ENCODE data around the gene INPP4B.

INPP4B gene

GRCh38 chr4:142721187-142721586 is 124.9 kb downstream of the INPP4B start:
- no peak for DNase-seq

- DNase-seq: peak in 1 of 2 experiments; percentile 38
Measured at GRCh38 chr4:142719854-142720541, 126.1 kb downstream of the INPP4B start.

DNA sequence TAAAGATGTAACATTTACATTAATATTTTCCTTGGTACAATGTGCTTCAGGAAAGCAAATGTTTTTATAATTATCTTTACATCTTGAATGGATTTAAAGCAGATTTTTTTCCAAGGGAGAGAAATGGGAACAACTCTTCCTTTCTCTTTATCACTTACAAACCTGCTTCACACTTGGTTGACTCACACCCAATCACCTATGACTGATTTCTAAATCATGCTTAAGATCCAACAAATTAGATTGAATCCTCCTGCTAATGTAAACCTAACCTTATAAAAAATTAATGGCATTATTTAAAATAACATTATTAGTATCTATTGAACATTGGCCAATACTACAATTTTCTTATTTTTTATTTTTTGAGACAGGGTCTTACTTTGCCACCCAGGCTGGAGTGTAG is 127.1 kb downstream of the INPP4B start:
- DNase-seq: no peak

DNA sequence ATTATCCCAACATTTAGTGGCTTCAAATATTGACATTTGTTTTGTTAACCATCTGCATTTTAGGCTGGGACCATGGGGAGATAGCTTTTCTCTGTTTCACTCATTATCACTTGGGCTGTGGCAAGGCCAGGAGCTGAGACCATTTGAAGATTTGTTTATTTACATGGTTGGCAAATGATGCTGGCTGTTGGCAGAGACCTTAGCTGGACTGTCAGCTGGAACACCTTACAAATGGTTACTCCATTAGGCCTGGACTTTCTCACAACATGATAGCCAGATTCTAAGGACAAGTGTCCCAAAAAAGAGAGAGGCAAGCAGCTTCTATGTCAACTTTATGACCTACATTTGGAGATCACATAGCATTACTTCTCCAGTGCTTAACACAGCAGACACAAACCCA is 130.4 kb downstream of the INPP4B start:
- no peak for DNase-seq

- no peak for DNase-seq
Measured at GRCh38 chr4:142713282-142714030, 132.6 kb downstream of the INPP4B start.

GRCh38 chr4:142708231-142708630 is 137.9 kb downstream of the INPP4B start:
- DNase-seq: no peak

GRCh38 chr4:142707401-142707800 is 138.7 kb downstream of the INPP4B start:
- DNase-seq: no peak

GRCh38 chr4:142706381-142706780 is 139.7 kb downstream of the INPP4B start:
- no peak for DNase-seq

GRCh38 chr4:142705820-142706219 is 140.3 kb downstream of the INPP4B start:
- DNase-seq: no peak

DNA sequence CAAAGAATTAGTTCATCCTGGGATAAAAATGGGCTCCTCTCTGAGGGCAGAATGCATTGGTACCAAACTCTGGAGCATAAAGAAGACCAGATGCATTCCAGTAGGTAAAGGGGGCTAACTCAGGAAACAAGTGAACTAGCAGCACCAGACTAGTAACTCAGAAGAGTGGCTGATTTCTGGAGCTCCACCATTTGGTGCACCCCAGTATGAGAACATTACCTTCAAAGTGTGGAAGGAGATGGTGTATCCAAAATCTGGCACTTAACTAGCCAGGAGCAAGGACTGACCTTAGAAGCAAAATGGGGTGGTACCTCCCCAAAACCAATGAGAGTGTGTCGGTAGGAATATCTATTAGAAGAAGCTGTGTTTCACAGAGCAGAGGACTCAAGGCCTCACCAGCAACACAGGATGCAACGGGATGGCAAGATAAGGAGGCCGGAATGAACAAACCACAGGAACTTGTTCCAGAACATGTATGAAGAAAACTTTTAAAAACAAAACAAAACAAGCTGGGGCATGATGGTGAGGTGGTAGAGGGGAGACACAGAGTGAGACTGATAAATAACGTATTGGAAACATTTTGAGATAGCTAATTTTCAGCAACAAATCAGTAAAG is 142.3 kb downstream of the INPP4B start:
- DNase-seq: no peak

GRCh38 chr4:142701017-142701416 is 145.1 kb downstream of the INPP4B start:
- DNase-seq: no peak

DNA sequence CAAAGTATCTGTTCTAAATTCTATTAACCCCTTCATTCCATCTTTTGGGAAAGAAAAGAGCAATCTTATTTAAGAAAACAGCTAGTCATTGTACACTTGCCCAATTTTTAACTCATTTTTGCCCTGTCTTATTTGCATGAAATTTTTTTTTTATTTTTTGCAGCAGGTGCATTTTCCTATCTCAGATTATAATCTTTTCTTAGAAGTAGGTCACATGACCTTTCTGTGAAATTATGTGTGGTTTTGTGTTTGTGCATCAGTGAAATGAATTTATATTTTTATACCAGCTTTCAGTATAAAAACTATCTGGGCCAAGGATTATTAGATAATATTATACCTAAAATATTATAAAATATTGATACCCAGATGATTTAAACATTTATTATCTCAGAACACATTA is 145.6 kb downstream of the INPP4B start:
- no peak for DNase-seq

- no peak for DNase-seq
Measured at GRCh38 chr4:142698552-142698951, 147.5 kb downstream of the INPP4B start.

DNA sequence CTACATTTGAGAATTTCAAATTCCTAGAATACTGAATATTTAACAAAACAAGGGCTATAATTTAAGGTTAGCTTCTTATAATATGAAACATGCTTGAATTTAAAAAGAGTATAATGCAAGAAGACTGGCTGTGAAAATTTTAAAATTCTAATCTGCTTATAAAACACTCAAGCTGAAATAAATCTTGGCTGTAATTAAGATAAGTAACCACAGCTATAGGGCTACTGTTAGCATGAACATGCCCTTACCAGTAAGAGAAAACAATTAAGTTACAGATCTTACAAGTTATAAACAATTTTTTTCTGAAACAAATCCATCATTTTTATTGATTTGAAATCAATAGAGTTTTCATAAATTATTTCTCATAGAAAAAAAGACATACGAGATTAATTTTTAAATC is 148.2 kb downstream of the INPP4B start:
- no peak for DNase-seq

- DNase-seq: no peak
Measured at GRCh38 chr4:142697320-142697719, 148.8 kb downstream of the INPP4B start.

DNA sequence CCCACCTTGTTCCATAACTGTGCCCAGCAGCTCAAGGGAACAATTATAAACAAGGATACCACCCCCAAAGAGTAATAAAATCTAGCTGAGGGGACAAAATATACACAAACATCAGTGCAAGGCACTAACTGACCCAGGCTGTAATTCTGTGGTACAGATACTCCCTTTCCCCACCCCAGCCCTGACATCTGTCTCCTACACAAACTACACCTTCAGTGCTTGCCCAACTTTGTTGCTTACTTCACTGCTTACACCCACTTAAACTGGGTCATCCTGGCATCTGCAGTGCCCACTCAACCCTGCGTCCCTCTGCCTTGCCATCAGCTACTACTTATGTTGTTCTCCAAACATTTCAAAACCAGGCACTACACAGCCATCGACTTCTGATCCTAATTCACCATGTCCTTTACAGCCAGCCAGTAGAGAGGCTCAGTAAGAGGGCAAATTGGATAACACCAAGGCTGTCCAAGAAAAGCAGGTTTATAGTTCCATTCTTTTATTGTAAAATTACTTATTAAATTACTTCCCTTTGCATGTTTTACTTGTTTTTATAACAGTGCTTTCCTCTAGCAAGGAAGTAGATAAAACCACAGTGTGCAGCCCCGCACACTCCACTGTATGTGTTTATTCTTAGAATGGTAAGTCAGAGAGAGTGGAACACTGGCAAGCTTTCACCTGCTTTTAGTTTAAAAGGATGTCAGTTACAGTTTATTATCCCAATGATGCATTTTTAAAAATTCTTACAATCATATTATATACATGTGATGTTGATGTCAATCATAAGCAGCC is 149.6 kb downstream of the INPP4B start:
- DNase-seq: no peak

DNA sequence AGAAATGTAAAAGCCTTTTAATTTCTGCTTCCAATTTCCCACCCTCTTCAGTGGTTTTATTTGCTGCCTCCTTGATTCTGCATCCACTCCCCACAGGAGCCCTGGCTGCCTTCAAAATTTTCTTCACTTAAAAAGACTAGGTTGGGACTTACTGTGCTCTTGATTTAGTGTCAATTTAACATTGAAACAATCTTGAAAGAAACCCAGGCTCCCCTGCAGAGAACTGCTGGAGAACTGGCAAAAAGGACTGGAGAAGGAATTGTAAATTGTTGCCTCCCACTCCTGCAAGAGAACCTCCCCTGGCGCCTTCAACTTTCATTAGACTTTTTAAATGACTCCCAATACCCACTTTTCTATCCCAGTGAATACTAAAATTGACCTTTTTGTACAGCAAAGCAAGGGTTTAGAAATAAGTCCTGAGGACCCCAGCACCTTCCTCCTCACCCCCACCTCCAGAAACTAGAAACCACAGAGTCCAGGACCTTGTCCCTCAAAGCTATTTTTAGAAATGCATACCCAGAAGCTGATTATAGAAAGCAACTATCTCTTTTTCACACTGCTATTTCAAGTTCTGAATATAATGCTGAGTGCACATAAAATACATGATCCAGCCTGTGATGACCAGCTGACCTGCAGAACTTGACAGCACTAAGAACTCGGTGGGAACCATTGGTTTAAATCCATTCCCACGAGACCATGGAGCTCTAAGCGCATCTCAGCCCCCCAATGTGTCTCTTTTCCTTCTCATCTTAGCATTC is 155.5 kb downstream of the INPP4B start:
- DNase-seq: no peak

- no peak for DNase-seq
Measured at GRCh38 chr4:142687547-142688275, 158.4 kb downstream of the INPP4B start.

- DNase-seq: no peak
Measured at GRCh38 chr4:142686081-142686480, 160.0 kb downstream of the INPP4B start.

GRCh38 chr4:142683997-142684396 is 162.1 kb downstream of the INPP4B start:
- DNase-seq: no peak

GRCh38 chr4:142683503-142683902 is 162.6 kb downstream of the INPP4B start:
- DNase-seq: no peak

GRCh38 chr4:142671516-142671915 is 174.6 kb downstream of the INPP4B start:
- no peak for DNase-seq
